HEK293 (cell line): Measurements from ENCODE around the gene NCOA3.

Experiments used
- KLF10 ChIP-seq: fragments of 450-650 bp; IDR thresholded peaks from 2 replicates; pipeline ENCODE4 v1.5.1; 2018; ENCODE audit warnings: missing biosample characterization, mild to moderate bottlenecking, missing genetic modification characterization
- REST ChIP-seq: fragments of 450-650 bp; formaldehyde crosslinking; IDR thresholded peaks from 2 replicates; pipeline ENCODE4 v1.5.1; 2016; ENCODE audit warnings: missing biosample characterization, missing genetic modification characterization
- SP2 ChIP-seq: fragments of 450-650 bp; formaldehyde crosslinking; IDR thresholded peaks from 2 replicates; pipeline ENCODE4 v1.5.1; 2016; ENCODE audit warnings: missing biosample characterization, missing genetic modification characterization
- TCF7L2 ChIP-seq: IDR thresholded peaks from 2 replicates; pipeline ENCODE4 v1.6.1; 2011; ENCODE audit warnings: low read depth, mild to moderate bottlenecking, inconsistent platforms, low read length, moderate library complexity, borderline replicate concordance
- ZBTB1 ChIP-seq: fragments of 450-650 bp; formaldehyde crosslinking; IDR thresholded peaks from 2 replicates; pipeline ENCODE4 v1.5.1; 2016; ENCODE audit warnings: missing biosample characterization, missing genetic modification characterization
- ZBTB44 ChIP-seq: fragments of 450-650 bp; IDR thresholded peaks from 2 replicates; pipeline ENCODE4 v1.5.1; 2018; ENCODE audit warnings: missing biosample characterization, mild to moderate bottlenecking, missing genetic modification characterization
- ZNF24 ChIP-seq: fragments of 450-650 bp; formaldehyde crosslinking; IDR thresholded peaks from 2 replicates; pipeline ENCODE4 v1.5.1; 2016; ENCODE audit warnings: missing biosample characterization, missing genetic modification characterization
- ZNF274 ChIP-seq, 2 experiments: fragments of 200-500 bp in 1 of 2; fragments of 450-650 bp in 1 of 2; sonication (Bioruptor generic) in 1 of 2; formaldehyde crosslinking in 1 of 2; IDR thresholded peaks; 2 replicates each; pipeline versions ENCODE4 v1.5.1 to v1.6.1; 2014 to 2016; ENCODE audit warnings: borderline replicate concordance in 1 of 2, inconsistent platforms in 1 of 2, low read length in 1 of 2, missing biosample characterization in 1 of 2, missing genetic modification characterization in 1 of 2
- ZNF335 ChIP-seq: fragments of 450-650 bp; formaldehyde crosslinking; conservative IDR thresholded peaks from 2 replicates; pipeline ENCODE4 v1.5.1; 2016; ENCODE audit warnings: missing biosample characterization, missing genetic modification characterization
- ZNF404 ChIP-seq: fragments of 450-650 bp; formaldehyde crosslinking; IDR thresholded peaks from 2 replicates; pipeline ENCODE4 v1.5.1; 2017; ENCODE audit warnings: missing biosample characterization, missing genetic modification characterization
- ZNF624 ChIP-seq: fragments of 450-650 bp; formaldehyde crosslinking; IDR thresholded peaks from 2 replicates; pipeline ENCODE4 v1.5.1; 2017; ENCODE audit warnings: missing biosample characterization, missing genetic modification characterization
- ZXDB ChIP-seq: fragments of 450-650 bp; formaldehyde crosslinking; IDR thresholded peaks from 2 replicates; pipeline ENCODE4 v1.5.1; 2016; ENCODE audit warnings: missing biosample characterization, missing genetic modification characterization
- TF ChIP-seq, protein P1 (sequence below): fragments of 450-650 bp; formaldehyde crosslinking; IDR thresholded peaks from 2 replicates; pipeline ENCODE4 v1.5.1; 2016; ENCODE audit warnings: missing biosample characterization, missing genetic modification characterization
- TF ChIP-seq, protein P2 (sequence below): fragments of 450-650 bp; formaldehyde crosslinking; IDR thresholded peaks from 2 replicates; pipeline ENCODE4 v1.5.1; 2016; ENCODE audit warnings: missing biosample characterization, missing genetic modification characterization

DNA sequence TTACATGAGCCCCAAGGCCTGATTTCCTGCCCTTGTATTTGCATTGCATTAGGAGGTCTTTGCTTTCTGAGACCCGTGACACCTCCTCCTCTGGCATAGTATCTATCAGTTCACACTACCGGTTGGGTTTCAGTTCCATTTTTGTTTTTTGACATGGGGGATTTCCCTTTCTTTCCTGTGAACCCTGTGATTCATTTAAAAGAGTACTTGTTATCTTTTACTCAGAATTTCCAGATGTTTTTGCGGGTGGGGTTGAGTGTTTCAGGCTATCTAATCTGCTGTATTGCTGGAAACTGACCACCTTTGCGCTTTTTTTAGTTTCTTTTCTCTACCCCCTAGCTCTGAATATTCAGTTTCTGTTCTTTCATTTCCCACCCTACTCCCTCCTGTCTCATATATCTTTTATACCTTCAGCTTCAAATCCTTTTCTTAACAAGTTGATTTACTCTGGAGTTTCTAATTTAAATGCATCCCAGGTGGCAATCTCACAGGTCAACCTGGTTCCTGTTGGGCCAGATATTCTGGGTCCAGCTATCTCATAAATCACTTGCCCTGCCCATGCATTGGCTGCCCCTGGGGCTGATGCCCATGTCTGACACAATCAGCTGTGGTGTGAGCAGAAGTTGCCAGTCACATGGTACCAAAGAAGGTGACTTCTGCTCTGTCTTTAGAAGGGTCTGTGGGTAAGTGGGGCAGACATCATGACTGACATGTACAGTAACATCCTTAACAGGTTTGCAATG is 14.3 kb upstream of the NCOA3 start:
- TF ChIP-seq TCF7L2 = no peak
- TF ChIP-seq, protein P1, sequence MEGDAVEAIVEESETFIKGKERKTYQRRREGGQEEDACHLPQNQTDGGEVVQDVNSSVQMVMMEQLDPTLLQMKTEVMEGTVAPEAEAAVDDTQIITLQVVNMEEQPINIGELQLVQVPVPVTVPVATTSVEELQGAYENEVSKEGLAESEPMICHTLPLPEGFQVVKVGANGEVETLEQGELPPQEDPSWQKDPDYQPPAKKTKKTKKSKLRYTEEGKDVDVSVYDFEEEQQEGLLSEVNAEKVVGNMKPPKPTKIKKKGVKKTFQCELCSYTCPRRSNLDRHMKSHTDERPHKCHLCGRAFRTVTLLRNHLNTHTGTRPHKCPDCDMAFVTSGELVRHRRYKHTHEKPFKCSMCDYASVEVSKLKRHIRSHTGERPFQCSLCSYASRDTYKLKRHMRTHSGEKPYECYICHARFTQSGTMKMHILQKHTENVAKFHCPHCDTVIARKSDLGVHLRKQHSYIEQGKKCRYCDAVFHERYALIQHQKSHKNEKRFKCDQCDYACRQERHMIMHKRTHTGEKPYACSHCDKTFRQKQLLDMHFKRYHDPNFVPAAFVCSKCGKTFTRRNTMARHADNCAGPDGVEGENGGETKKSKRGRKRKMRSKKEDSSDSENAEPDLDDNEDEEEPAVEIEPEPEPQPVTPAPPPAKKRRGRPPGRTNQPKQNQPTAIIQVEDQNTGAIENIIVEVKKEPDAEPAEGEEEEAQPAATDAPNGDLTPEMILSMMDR = no peak
- no peak for TF ChIP-seq REST (tag by site-specific recombination)
- TF ChIP-seq ZBTB44 (tag by site-specific recombination) = no peak
- no peak for TF ChIP-seq SP2 (tag by site-specific recombination)
- TF ChIP-seq ZBTB1 (tag by site-specific recombination) = no peak
- TF ChIP-seq ZNF274 (IDR thresholded peaks at IDR 0.05; ENCODE audit: low read length) = no peak
- no peak for TF ChIP-seq ZNF274 (tag by site-specific recombination; IDR thresholded peaks at IDR 0.05; ENCODE audit: borderline replicate concordance)
- TF ChIP-seq ZNF24 (tag by site-specific recombination) = no peak
- TF ChIP-seq KLF10 (tag by site-specific recombination) = no peak
- TF ChIP-seq ZNF624 (tag by site-specific recombination) = no peak
- TF ChIP-seq ZNF335 = no peak
- no peak for TF ChIP-seq ZNF404
- TF ChIP-seq, protein P2, sequence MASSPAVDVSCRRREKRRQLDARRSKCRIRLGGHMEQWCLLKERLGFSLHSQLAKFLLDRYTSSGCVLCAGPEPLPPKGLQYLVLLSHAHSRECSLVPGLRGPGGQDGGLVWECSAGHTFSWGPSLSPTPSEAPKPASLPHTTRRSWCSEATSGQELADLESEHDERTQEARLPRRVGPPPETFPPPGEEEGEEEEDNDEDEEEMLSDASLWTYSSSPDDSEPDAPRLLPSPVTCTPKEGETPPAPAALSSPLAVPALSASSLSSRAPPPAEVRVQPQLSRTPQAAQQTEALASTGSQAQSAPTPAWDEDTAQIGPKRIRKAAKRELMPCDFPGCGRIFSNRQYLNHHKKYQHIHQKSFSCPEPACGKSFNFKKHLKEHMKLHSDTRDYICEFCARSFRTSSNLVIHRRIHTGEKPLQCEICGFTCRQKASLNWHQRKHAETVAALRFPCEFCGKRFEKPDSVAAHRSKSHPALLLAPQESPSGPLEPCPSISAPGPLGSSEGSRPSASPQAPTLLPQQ = no peak
- TF ChIP-seq ZXDB (tag by site-specific recombination) = no peak
